Stomach (tissue), 9 donors: ENCODE results near the gene GEMIN4. TPM values are rescaled to one million over a fixed set of nuclear protein-coding genes. Genes with fewer than 3 reads are reported as not detected.
"Not testable (repeated sequence)": the region's sequence is repeated elsewhere in the genome, so short reads cannot be mapped to it uniquely, and the experiment has no call there.

Experiments
- DNase-seq, 2 donors: peaks; one replicate each; pipeline versions ENCODE4 v3.0.0 to v3.0.0-alpha.2; 2013 to 2019
- H3K27ac ChIP-seq, 5 donors: fragments of 200-600 bp in 4 of 5; sonication (generic) in 4 of 5; one replicate each; pipeline ENCODE4 v1.5.1; 2013 to 2019; ENCODE audit warnings: mild to moderate bottlenecking in 1 of 5, moderate library complexity in 1 of 5
- H3K27me3 ChIP-seq, 3 donors: fragments of 200-600 bp; sonication (generic); one replicate each; pipeline ENCODE4 v1.5.1; 2017 to 2019; ENCODE audit warnings: mixed run types in 1 of 3
- H3K36me3 ChIP-seq, 4 donors: fragments of 200-600 bp; sonication (generic); 1 replicate in 3 of 4; 2 replicates in 1 of 4; pipeline ENCODE4 v1.5.1; 2016 to 2019
- H3K4me1 ChIP-seq, 4 donors: fragments of 200-600 bp; sonication (generic); one replicate each; pipeline ENCODE4 v1.5.1; 2016 to 2019
- H3K4me3 ChIP-seq, 4 donors: fragments of 200-600 bp; sonication (generic) in 3 of 4; one replicate each; pipeline ENCODE4 v1.5.1; 2016 to 2019; ENCODE audit warnings: mild to moderate bottlenecking in 1 of 4
- H3K9me3 ChIP-seq, 4 donors: fragments of 200-600 bp; sonication (generic); one replicate each; pipeline ENCODE4 v1.5.1; 2016 to 2019
- CTCF ChIP-seq, 7 experiments: fragments of 450-650 bp in 4 of 7; fragments of 200-600 bp in 3 of 7; sonication (generic) in 3 of 7; IDR thresholded peaks; one replicate each; pipeline ENCODE4 v1.5.1; 2016 to 2019; ENCODE audit warnings: antibody characterized with exemption in 7 of 7, control low read depth in 2 of 7, mild to moderate bottlenecking in 1 of 7
- EP300 ChIP-seq: sonication (generic); formaldehyde crosslinking; IDR thresholded peaks from one replicate; pipeline ENCODE4 v1.6.1; 2017; ENCODE audit warnings: antibody characterized with exemption
- POLR2A ChIP-seq, 4 donors: fragments of 450-650 bp; IDR thresholded peaks; one replicate each; pipeline ENCODE4 v1.6.1; 2016; ENCODE audit warnings: antibody characterized with exemption in 4 of 4, control low read depth in 2 of 4, mild to moderate bottlenecking in 1 of 4, moderate library complexity in 1 of 4
- POLR2AphosphoS5 ChIP-seq, 3 donors: sonication (generic); formaldehyde crosslinking; IDR thresholded peaks; one replicate each; pipeline ENCODE4 v1.6.1; 2016; ENCODE audit warnings: antibody characterized with exemption in 3 of 3
- WGBS, 5 donors: extraction: QIAGEN DNeasy Blood & Tissue Kit in 3 of 5; methylation state at CpG; one replicate each; pipeline versions ENCODE4 v1.1.5 to v1.1.7; 2013 to 2018; 5-methylcytosine and 5-hydroxymethylcytosine counted together
- intact Hi-C: fragments of 100-400 bp; cut with DNase I; formaldehyde crosslinking; loops from one replicate; pipeline ENCODE4 v1.15.1; 2023; ENCODE audit warnings: low total_unique reads
- polyA plus RNA-seq, 3 donors: library from polyadenylated mRNA; stranded (reverse); fragments of 200-250 nt; gene quantifications; one replicate each; pipeline ENCODE4 v1.2.3, GENCODE V29; 2013
- total RNA-seq, 5 donors: library from RNA; depleted of rRNA; stranded (reverse); fragments of >200 nt; gene quantifications; one replicate each; pipeline versions ENCODE4 v1.1.0 to v1.2.3, GENCODE V29; 2014 to 2016
- donor health status: healthy with polysubstance abuse.
- donor health status: Bipolar disorder and iron deficiency.
- donor health status: healthy.

The GEMIN4 gene
- total and polyA plus RNA-seq, 8 donors = 5.7 to 92.4 (median 10.3) TPM

GRCh38 chr17:753418-753817, 1.4 kb upstream of the GEMIN4 start:
- 77 to 83% (median 81%) methylated on average over 13 of the region's 13 CpGs for WGBS, 5 donors
- Histone ChIP-seq H3K9me3 (no peaks in the 10 kb centered on the region), H3K4me1 (peaks cover 17 to 35% (median 27%) of the 10 kb centered on the region in 4 donors), H3K27me3 (no peaks in the 10 kb centered on the region), H3K4me3 (no peak overlapping the region), H3K27ac (peak overlapping the region in 1 of 5 donors; percentile 21), H3K36me3 (peaks cover 0 to 22% (median 19%) of the 10 kb centered on the region in 4 donors)
- intact Hi-C loops = no loop called here
- no peak for DNase-seq
- TF ChIP-seq EP300 = no peak
- no peak for TF ChIP-seq CTCF (IDR thresholded peaks at IDR 0.05)
- no peak for TF ChIP-seq POLR2A (IDR thresholded peaks at IDR 0.05)
- TF ChIP-seq POLR2AphosphoS5 (IDR thresholded peaks at IDR 0.05) = no peak

- 21 to 31% (median 23%) methylated on average over 37 to 43 of the region's 43 CpGs for whole genome bisulfite sequencing, 5 donors
- intact Hi-C loops = no loop called here
These were observed 656 bp upstream of the GEMIN4 start for GRCh38 chr17:752620-753219.

GRCh38 chr17:751269-752001, 629 bp downstream of the GEMIN4 start:
- H3K4me3 ChIP-seq = peak overlapping the region; percentile 80 to 99 (median 85)
- 1 to 2% (median 1%) methylated on average over 22 to 49 of the region's 49 CpGs for WGBS, 5 donors
- peaks cover 17 to 35% (median 27%) of the 10 kb centered on the region in 4 donors for H3K4me1 ChIP-seq
- intact Hi-C loops = no loop called here
- DNase-seq = peak; percentile 37 to 69
- H3K27me3 ChIP-seq = no peaks in the 10 kb centered on the region
- H3K36me3 ChIP-seq = peaks cover 18 to 22% (median 20%) of the 10 kb centered on the region in 4 donors
- no peak for TF ChIP-seq POLR2AphosphoS5 (IDR thresholded peaks at IDR 0.05)
- TF ChIP-seq CTCF (IDR thresholded peaks at IDR 0.05) = no peak
- no peak for TF ChIP-seq EP300
- no peak for TF ChIP-seq POLR2A (IDR thresholded peaks at IDR 0.05)
- peak overlapping the region; percentile 87 to 94 (median 90) for H3K27ac ChIP-seq
- no peaks in the 10 kb centered on the region for H3K9me3 ChIP-seq

More at GRCh38 chr17:752620-753219, 656 bp upstream of the GEMIN4 start:
- Histone ChIP-seq H3K27ac (peak overlapping the region; percentile 87 to 94 (median 90)), H3K9me3 (no peaks in the 10 kb centered on the region), H3K36me3 (peaks cover 5 to 22% (median 18%) of the 10 kb centered on the region in 4 donors), H3K27me3 (no peaks in the 10 kb centered on the region), H3K4me1 (peaks cover 17 to 35% (median 27%) of the 10 kb centered on the region in 4 donors), H3K4me3 (peak overlapping the region; percentile 80 to 99 (median 85))
- peak in 1 of 4 donors; percentile 31 for TF ChIP-seq POLR2A (IDR thresholded peaks at IDR 0.05)
- TF ChIP-seq EP300 = no peak
- peak in 1 of 3 donors; percentile 32 for TF ChIP-seq POLR2AphosphoS5 (IDR thresholded peaks at IDR 0.05)
- no peak for TF ChIP-seq CTCF (IDR thresholded peaks at IDR 0.05)
- DNase-seq = peak; percentile 76 to 88

GRCh38 chr17:750431-751037, 1.5 kb downstream of the GEMIN4 start:
- intact Hi-C loops = no loop called here
- peak overlapping the region in 3 of 5 donors; percentile 87 to 90 (median 90) for H3K27ac ChIP-seq
- WGBS, 5 donors = 60 to 79% (median 63%) methylated on average over 8 of the region's 8 CpGs
- H3K9me3 ChIP-seq = no peaks in the 10 kb centered on the region
- no peak for DNase-seq
- peak overlapping the region; percentile 80 to 99 (median 85) for H3K4me3 ChIP-seq
- TF ChIP-seq CTCF (IDR thresholded peaks at IDR 0.05) = no peak
- TF ChIP-seq POLR2AphosphoS5 (IDR thresholded peaks at IDR 0.05) = no peak
- TF ChIP-seq EP300 = no peak
- no peak for TF ChIP-seq POLR2A (IDR thresholded peaks at IDR 0.05)
- no peaks in the 10 kb centered on the region for H3K27me3 ChIP-seq
- H3K36me3 ChIP-seq = peaks cover 26 to 30% (median 28%) of the 10 kb centered on the region in 4 donors
- H3K4me1 ChIP-seq = peaks cover 17 to 28% (median 25%) of the 10 kb centered on the region in 4 donors

- DNase-seq, intact Hi-C loops, H3K4me3 ChIP-seq, H3K27ac ChIP-seq, H3K27me3 ChIP-seq, H3K9me3 ChIP-seq: not testable (repeated sequence)
- peaks cover 38 to 41% (median 40%) of the 10 kb centered on the region in 4 donors for H3K36me3 ChIP-seq
- WGBS, 5 donors = 78 to 85% (median 83%) methylated on average over 6 to 7 of the region's 7 CpGs
- peaks cover 17 to 28% (median 25%) of the 10 kb centered on the region in 4 donors for H3K4me1 ChIP-seq
These were observed 2.7 kb downstream of the GEMIN4 start for GRCh38 chr17:749359-749758.

- intact Hi-C loops = not testable (repeated sequence)
- WGBS, 5 donors = 77 to 100% (median 97%) methylated on average over 4 of the region's 4 CpGs
These were observed 3.5 kb downstream of the GEMIN4 start for GRCh38 chr17:748604-749003.

More at GRCh38 chr17:748604-749003, 3.5 kb downstream of the GEMIN4 start:
- not testable (repeated sequence) for H3K4me3 ChIP-seq, H3K9me3 ChIP-seq, DNase-seq, H3K27me3 ChIP-seq, H3K27ac ChIP-seq
- peaks cover 45 to 49% (median 47%) of the 10 kb centered on the region in 4 donors for H3K36me3 ChIP-seq
- peaks cover 17 to 28% (median 25%) of the 10 kb centered on the region in 4 donors for H3K4me1 ChIP-seq
